Measurements from ENCODE around the gene OR10R2. TPM values are rescaled to one million over a fixed set of nuclear protein-coding genes. Genes with fewer than 3 reads are reported as not detected.

The OR10R2 gene
- total RNA-seq, 6 experiments from 2014 or later, result not detected

- H3K4me1 ChIP-seq, result no peaks in the 10 kb centered on the region
- no peak overlapping the region for H3K27ac ChIP-seq
- H3K27me3 ChIP-seq, result no peaks in the 10 kb centered on the region
- intact Hi-C loops (cut with DNase I), result no loop called here
- ATAC-seq, result no peak
- H3K9me3 ChIP-seq, result no peaks in the 10 kb centered on the region
- DNase-seq, result no peak
- H3K4me3 ChIP-seq, result no peak overlapping the region
- TF ChIP-seq CTCF (IDR thresholded peaks at IDR 0.05) (no peak), POLR2A (IDR thresholded peaks at IDR 0.05) (no peak)
- 27% methylated on average over 4 of the region's 4 CpGs for whole genome bisulfite sequencing (ENCODE audit: insufficient coverage, low coverage, low lambda C conversion rate, missing lambda C conversion rate)
- H3K36me3 ChIP-seq, result no peaks in the 10 kb centered on the region
Observed at GRCh38 chr1:158445376-158445775, 26.6 kb upstream of the OR10R2 start.

- intact Hi-C loops (cut with DNase I), result no loop called here
- TF ChIP-seq CTCF (IDR thresholded peaks at IDR 0.05) (no peak), POLR2A (IDR thresholded peaks at IDR 0.05) (no peak)
- ATAC-seq (no peak), DNase-seq (no peak)
- Histone ChIP-seq H3K9me3 (no peaks in the 10 kb centered on the region), H3K4me3 (no peak overlapping the region), H3K4me1 (no peaks in the 10 kb centered on the region), H3K36me3 (no peaks in the 10 kb centered on the region), H3K27ac (no peak overlapping the region), H3K27me3 (no peaks in the 10 kb centered on the region)
- WGBS (ENCODE audit: insufficient coverage, low coverage, low lambda C conversion rate, missing lambda C conversion rate), result 45% methylated on average over 1 of the region's 1 CpG
Observed at GRCh38 chr1:158454537-158454936, 17.5 kb upstream of the OR10R2 start.

DNA sequence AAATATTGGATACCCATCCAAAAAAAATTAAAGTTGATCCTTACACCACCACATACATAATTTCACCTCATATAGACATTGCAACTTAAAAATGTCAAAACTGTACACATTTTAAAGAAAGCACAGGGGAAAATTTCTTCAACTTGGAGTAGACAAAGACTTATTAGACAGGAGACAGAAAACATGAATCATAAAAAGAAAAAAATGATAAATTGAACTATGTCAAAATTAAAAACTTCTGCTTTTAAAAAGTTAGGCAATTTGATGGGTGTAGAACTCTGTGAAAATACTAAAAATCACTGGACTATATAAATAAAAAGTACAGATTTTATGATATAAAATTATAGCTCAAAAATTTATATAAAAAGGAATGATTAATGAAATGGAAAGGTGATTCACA lies 14.8 kb upstream of the OR10R2 start:
- intact Hi-C loops (cut with DNase I), result no loop called here
- Histone ChIP-seq H3K4me1 (no peaks in the 10 kb centered on the region), H3K4me3 (no peak overlapping the region), H3K9me3 (no peaks in the 10 kb centered on the region), H3K27me3 (no peaks in the 10 kb centered on the region), H3K36me3 (no peaks in the 10 kb centered on the region), H3K27ac (no peak overlapping the region)
- TF ChIP-seq POLR2A (IDR thresholded peaks at IDR 0.05) (no peak), CTCF (IDR thresholded peaks at IDR 0.05) (no peak)
- DNase-seq, result no peak
- no peak for ATAC-seq

DNA sequence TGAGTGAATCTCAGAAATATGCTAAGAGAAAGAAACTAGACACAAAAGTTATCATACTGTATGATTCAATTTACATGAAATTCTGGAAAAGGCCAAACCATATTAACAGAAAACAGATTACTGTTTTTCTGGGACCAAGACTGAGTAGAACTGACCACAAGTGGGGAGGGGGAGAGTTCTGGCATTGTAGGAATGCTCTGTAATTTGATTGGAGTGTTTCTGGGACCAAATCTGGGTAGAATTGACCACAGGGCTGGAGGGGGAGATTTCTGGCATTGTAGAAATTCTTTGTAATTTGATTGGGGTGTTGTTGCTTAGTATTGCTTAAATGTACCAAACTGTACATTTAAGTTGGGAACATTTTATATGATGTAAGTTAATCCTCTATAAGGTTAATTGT lies 13.8 kb upstream of the OR10R2 start:
- Histone ChIP-seq H3K4me3 (no peak overlapping the region), H3K9me3 (no peaks in the 10 kb centered on the region), H3K27ac (no peak overlapping the region), H3K27me3 (no peaks in the 10 kb centered on the region), H3K36me3 (no peaks in the 10 kb centered on the region), H3K4me1 (no peaks in the 10 kb centered on the region)
- no peak for TF ChIP-seq POLR2A (IDR thresholded peaks at IDR 0.05)
- TF ChIP-seq CTCF (IDR thresholded peaks at IDR 0.05), result no peak
- DNase-seq (no peak), ATAC-seq (no peak)
- intact Hi-C loops (cut with DNase I), result no loop called here

DNA sequence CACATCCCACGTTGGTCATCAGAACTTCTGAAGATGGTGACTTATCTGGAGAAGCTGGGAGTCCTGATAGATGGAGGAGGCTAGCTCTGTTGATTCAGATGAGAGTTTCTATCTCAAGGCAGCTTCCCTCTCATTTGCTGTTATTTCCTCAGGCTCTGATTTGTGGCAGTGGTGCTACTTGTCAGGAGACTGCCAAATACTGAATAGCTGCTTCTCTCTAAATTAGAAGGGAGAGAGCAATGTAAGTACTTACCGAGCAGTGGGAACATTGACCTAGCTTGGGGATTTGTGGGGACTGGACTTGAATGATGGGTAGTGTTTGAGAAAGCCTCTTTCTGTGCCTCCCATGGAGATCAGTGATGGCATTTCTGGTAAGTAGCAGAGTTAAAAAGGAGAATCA lies 10.5 kb upstream of the OR10R2 start, which contains the start of gene OR10K1:
OR10K1 (plus strand) TSS at position 301 of the 400 bp plus-strand sequence. CDS start 3,728 bp downstream, outside the sequence.
- TF ChIP-seq POLR2A (IDR thresholded peaks at IDR 0.05) (no peak), CTCF (IDR thresholded peaks at IDR 0.05) (no peak)
- DNase-seq (no peak), ATAC-seq (no peak)
- Histone ChIP-seq H3K9me3 (no peaks in the 10 kb centered on the region), H3K4me3 (no peak within 1 kb of the TSS), H3K36me3 (no peaks in the 10 kb centered on the region), H3K27ac (no peak within 1 kb of the TSS), H3K27me3 (no peaks in the 10 kb centered on the region), H3K4me1 (no peaks in the 10 kb centered on the region)
- intact Hi-C loops (cut with DNase I), result no loop called here
- 29% methylated on average over 2 of the region's 2 CpGs for WGBS (ENCODE audit: insufficient coverage, low coverage, low lambda C conversion rate, missing lambda C conversion rate)
